GM19455 (cell line): ENCODE measurements around the gene OVOL3.

Experiments used
- ATAC-seq: cut with Tn5 transposase; IDR thresholded peaks from one replicate; pipeline ENCODE4 v1.9.1; 2021; ENCODE audit not compliant: unreplicated experiment

The OVOL3 gene

DNA sequence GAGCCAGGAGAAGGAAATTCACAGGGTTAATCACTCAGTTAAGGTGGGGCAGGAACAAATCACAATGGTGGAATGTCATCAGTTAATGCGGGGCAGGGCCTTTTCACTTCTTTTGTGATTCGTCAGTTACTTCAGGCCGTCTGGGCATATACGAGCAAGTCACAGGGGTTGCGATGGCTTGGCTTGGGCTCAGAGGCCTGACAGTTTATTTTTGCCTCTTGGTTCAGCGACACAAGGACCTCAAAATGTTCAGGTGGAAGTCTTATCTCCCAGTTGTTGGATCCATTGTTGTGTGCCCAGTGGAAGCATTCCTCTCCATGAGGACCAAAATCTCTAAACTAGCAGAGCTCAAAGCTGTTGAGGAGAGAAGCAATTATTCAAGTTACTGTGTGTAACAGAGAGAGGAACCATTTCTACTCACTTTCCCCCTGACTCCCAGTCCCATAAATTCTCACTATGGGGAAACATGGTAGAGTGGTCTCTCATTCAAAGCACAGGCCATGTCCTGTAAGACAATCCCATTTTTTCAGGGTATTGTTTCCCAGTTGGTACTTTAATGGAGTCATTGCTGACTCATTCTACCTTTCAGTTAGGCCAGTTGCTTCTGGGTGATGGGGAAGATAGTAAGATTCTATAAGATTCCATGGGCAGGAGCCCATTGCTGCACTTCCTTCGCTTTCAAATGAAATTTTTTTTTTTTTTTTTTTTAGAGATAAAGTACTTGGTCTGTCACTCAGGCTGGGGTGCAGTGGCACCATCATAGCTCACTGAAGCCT lies 50.1 kb downstream of the OVOL3 start:
- ATAC-seq: no peak
